Neural crest cell (in vitro differentiated cells): ENCODE results near the gene LRIT3. TPM values are rescaled to one million over a fixed set of nuclear protein-coding genes. Genes with fewer than 3 reads are reported as not detected.

Experiments used
- DNase-seq: peaks from one replicate; pipeline ENCODE4 v3.0.0; 2021; ENCODE audit warnings: low read depth, mixed read lengths, low spot score
- H3K27ac Mint-ChIP-seq: one replicate; pipeline ENCODE4 v1.8.0; 2021; ENCODE audit warnings: mild to moderate bottlenecking, mixed read lengths; ENCODE audit not compliant: unreplicated experiment
- H3K27me3 Mint-ChIP-seq: 2 replicates; pipeline ENCODE4 v1.8.0; 2021; ENCODE audit warnings: low read depth, mild to moderate bottlenecking, mixed read lengths
- H3K36me3 Mint-ChIP-seq: 2 replicates; pipeline ENCODE4 v1.8.0; 2021; ENCODE audit warnings: low read depth, mild to moderate bottlenecking, mixed read lengths
- H3K4me1 Mint-ChIP-seq: 2 replicates; pipeline ENCODE4 v1.8.0; 2021; ENCODE audit warnings: mixed read lengths
- H3K4me3 Mint-ChIP-seq: one replicate; pipeline ENCODE4 v1.8.0; 2021; ENCODE audit warnings: mild to moderate bottlenecking, mixed read lengths
- H3K9me3 Mint-ChIP-seq: 2 replicates; pipeline ENCODE4 v1.8.0; 2021; ENCODE audit warnings: mixed read lengths
- CTCF ChIP-seq: fragments of 200-600 bp; sonication (generic); conservative IDR thresholded peaks from 2 replicates; pipeline ENCODE4 v1.5.0; 2021; ENCODE audit warnings: antibody characterized with exemption, mild to moderate bottlenecking
- total RNA-seq: library from RNA; stranded (reverse); gene quantifications from 2 replicates; pipeline ENCODE4 v1.2.1, GENCODE V29; 2021

The LRIT3 gene
- total RNA-seq, 1 donor from 2014 or later, result 0.19 TPM

- no peaks in the 10 kb centered on the region for H3K27me3 Mint-ChIP-seq
- H3K36me3 Mint-ChIP-seq, result no peaks in the 10 kb centered on the region
- TF ChIP-seq CTCF, result no peak
- no peak for DNase-seq
- H3K4me1 Mint-ChIP-seq, result no peaks in the 10 kb centered on the region
- H3K4me3 Mint-ChIP-seq, result no peak overlapping the region
- no peak overlapping the region for H3K27ac Mint-ChIP-seq
- no peaks in the 10 kb centered on the region for H3K9me3 Mint-ChIP-seq
These were observed 42.2 kb downstream of the LRIT3 start for GRCh38 chr4:109890076-109890475.

GRCh38 chr4:109902559-109903251 lies 54.8 kb downstream of the LRIT3 start:
- H3K27me3 Mint-ChIP-seq, result no peaks in the 10 kb centered on the region
- TF ChIP-seq CTCF, result no peak
- no peak overlapping the region for H3K4me3 Mint-ChIP-seq

GRCh38 chr4:109908731-109909130 lies 60.8 kb downstream of the LRIT3 start:
- peaks cover 2% of the 10 kb centered on the region for H3K36me3 Mint-ChIP-seq
- no peak overlapping the region for H3K4me3 Mint-ChIP-seq
- no peak for DNase-seq
- H3K9me3 Mint-ChIP-seq, result peaks cover 13% of the 10 kb centered on the region
- no peak overlapping the region for H3K27ac Mint-ChIP-seq
- peaks cover 17% of the 10 kb centered on the region for H3K4me1 Mint-ChIP-seq
- no peak for TF ChIP-seq CTCF
- H3K27me3 Mint-ChIP-seq, result no peaks in the 10 kb centered on the region

More at GRCh38 chr4:109902559-109903251, 54.8 kb downstream of the LRIT3 start:
- H3K9me3 Mint-ChIP-seq, result peaks cover 15% of the 10 kb centered on the region
- no peaks in the 10 kb centered on the region for H3K4me1 Mint-ChIP-seq
- H3K27ac Mint-ChIP-seq, result no peak overlapping the region
- no peak for DNase-seq
- H3K36me3 Mint-ChIP-seq, result peaks cover 8% of the 10 kb centered on the region

- H3K9me3 Mint-ChIP-seq, result peaks cover 13% of the 10 kb centered on the region
- H3K27ac Mint-ChIP-seq, result peak overlapping the region; percentile 1
- TF ChIP-seq CTCF, result no peak
- DNase-seq, result no peak
- peaks cover 23% of the 10 kb centered on the region for H3K4me1 Mint-ChIP-seq
- peaks cover 2% of the 10 kb centered on the region for H3K36me3 Mint-ChIP-seq
- no peaks in the 10 kb centered on the region for H3K27me3 Mint-ChIP-seq
- H3K4me3 Mint-ChIP-seq, result no peak overlapping the region
These were observed 62.3 kb downstream of the LRIT3 start for GRCh38 chr4:109910256-109910655.

- Mint-ChIP-seq H3K4me1 (peaks cover 27% of the 10 kb centered on the region), H3K27ac (peak within 1 kb of the TSS; percentile 55), H3K36me3 (no peaks in the 10 kb centered on the region), H3K4me3 (no peak within 1 kb of the TSS), H3K9me3 (no peaks in the 10 kb centered on the region), H3K27me3 (no peaks in the 10 kb centered on the region)
- TF ChIP-seq CTCF, result no peak
- DNase-seq, result no peak
These were observed 65.0 kb downstream of the LRIT3 start, which contains the start of gene EGF for GRCh38 chr4:109912706-109913595. Gene EGF (plus strand): TSS chr4:109912883. CDS start chr4:109913336, 453 bp downstream.
